Frontal cortex (tissue), 4 donors: ENCODE data around the gene FNDC11. TPM values are rescaled to one million over a fixed set of nuclear protein-coding genes. Genes with fewer than 3 reads are reported as not detected.
"Not testable (repeated sequence)": the region's sequence is repeated elsewhere in the genome, so short reads cannot be mapped to it uniquely, and the experiment has no call there.

ENCODE experiments used
- DNase-seq, 2 donors: peaks; one replicate each; pipeline ENCODE4 v3.0.0; 2012; ENCODE audit warnings: low spot score in 2 of 2
- FAIRE-seq: peaks from 2 replicates; lab custom pipeline; 2012; peaks lifted over from hg19 to GRCh38; lab: Jason Lieb, UNC
- total RNA-seq: library from RNA; depleted of rRNA; stranded (reverse); fragments of >200 nt; gene quantifications from one replicate; pipeline ENCODE4 v1.2.3, GENCODE V29; 2014
- donor health status: control.
- donor health status: control.
- donor health status: control.

The FNDC11 gene
- total RNA-seq, 1 donor from 2014 or later: 6.1 TPM

- FAIRE-seq: no peak
- no peak for DNase-seq
Measured at GRCh38 chr20:63563225-63563935, 9.4 kb downstream of the FNDC11 start.

- DNase-seq (no peak), FAIRE-seq (no peak)
Measured at GRCh38 chr20:63564036-63564810, 10.3 kb downstream of the FNDC11 start.

DNA sequence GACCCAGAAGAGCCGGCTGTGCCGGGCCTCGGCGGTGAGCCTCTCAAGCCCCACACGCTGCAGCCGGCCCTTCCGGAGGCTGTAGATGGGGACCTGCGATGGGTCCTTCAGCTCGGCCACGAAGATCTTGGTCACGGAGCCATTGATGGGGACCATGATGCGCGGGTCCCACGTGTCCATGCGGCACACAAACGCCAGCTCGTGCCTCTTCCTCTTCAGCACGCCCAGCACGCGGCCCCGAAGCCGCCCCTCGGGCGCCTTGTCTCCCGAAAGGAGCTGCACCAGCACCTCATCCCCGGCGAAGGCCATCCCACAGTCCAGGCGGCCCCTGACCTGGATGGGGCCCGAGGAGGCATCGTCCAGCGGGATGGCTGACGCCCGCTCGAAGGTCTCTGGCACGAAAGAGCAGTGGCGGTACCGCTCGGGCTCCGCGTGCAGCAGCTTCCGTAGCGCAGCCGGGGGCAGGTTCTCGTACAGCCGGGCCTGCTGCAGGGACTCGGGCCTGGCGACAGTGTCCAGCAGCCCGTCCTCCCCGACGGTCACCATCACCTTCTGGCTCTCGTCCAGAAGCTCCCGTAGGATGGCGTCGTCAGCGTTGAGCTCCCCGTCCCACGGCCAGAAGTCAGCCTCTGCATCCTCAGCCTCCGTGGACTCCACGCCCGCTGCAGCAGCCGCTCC is 11.2 kb downstream of the FNDC11 start:
- FAIRE-seq (no peak), DNase-seq (no peak)

DNA sequence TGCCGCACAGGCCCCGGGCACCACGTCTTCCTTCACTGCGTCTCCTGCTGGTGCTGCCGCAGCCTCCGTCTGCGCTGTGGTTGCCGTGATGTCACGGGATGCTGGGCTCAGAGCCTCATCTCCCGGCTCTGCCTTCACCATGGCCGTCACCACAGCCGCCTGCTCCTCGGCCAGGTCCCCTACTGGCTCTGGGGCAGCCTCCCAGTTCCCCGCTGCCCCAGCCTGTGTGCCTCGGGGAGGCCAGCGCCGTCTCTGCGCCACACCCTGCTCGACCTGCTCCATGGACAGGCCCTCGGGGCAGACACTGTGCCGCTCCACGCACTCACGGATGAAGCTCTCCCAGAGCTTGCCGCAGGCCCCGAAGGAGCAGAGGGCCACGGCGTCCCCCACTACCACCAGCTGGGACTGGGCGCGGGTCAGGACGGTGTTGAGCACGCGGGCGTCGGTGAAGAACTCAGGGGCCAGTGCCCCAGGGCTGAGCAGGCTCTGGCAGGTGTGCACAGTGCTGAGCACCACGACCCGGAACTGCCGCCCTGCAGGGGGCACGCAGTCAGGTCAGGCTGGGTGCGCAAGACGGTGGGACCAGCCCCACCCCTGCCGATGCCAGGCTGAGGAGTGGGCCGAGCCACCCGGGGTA is 11.9 kb downstream of the FNDC11 start:
- no peak for FAIRE-seq
- DNase-seq: no peak

- FAIRE-seq: no peak
- no peak for DNase-seq
Measured at GRCh38 chr20:63566395-63567135, 12.6 kb downstream of the FNDC11 start.

GRCh38 chr20:63567136-63567385 is 13.1 kb downstream of the FNDC11 start:
- DNase-seq (no peak), FAIRE-seq (no peak)

DNA sequence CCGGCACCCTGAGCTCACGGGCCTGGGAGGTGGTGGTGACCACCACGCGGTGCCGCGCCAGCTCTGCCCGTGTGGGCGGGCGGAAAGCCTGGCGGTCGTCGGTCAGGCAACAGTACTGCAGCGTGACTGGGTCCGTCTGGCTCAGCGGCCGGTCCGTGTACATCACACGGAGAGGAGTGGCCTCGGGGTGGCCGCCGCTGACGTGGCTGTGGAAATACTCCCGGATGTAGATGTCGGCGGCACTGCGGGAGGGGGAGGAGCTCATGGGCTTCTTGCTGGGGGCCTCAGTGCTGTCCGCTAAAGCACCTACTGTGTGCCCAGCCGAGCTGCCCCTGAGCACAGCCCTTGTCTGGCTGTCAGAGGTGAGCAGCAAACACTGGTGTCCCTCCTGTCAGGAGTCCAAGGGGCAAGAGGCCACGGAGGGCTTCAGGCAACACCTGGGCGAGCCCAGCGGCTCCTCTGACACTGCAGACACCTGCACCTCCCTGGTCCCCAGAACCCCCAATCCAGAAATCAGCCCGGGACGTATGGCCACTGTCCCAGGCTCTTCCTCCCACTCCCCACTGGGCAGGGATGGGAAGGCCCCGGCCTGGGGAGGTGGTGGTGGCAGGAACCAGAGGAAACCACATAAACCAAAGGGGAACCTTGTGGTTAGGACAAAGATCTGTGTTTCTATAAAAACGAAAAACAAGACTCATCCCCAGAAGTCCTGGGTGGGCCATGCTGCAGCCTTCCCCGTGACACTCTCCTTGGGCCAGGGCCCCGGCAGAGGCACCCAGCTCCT is 13.6 kb downstream of the FNDC11 start:
- no peak for DNase-seq
- no peak for FAIRE-seq

- DNase-seq (no peak), FAIRE-seq (no peak)
Measured at GRCh38 chr20:63568170-63568981, 14.4 kb downstream of the FNDC11 start.

DNA sequence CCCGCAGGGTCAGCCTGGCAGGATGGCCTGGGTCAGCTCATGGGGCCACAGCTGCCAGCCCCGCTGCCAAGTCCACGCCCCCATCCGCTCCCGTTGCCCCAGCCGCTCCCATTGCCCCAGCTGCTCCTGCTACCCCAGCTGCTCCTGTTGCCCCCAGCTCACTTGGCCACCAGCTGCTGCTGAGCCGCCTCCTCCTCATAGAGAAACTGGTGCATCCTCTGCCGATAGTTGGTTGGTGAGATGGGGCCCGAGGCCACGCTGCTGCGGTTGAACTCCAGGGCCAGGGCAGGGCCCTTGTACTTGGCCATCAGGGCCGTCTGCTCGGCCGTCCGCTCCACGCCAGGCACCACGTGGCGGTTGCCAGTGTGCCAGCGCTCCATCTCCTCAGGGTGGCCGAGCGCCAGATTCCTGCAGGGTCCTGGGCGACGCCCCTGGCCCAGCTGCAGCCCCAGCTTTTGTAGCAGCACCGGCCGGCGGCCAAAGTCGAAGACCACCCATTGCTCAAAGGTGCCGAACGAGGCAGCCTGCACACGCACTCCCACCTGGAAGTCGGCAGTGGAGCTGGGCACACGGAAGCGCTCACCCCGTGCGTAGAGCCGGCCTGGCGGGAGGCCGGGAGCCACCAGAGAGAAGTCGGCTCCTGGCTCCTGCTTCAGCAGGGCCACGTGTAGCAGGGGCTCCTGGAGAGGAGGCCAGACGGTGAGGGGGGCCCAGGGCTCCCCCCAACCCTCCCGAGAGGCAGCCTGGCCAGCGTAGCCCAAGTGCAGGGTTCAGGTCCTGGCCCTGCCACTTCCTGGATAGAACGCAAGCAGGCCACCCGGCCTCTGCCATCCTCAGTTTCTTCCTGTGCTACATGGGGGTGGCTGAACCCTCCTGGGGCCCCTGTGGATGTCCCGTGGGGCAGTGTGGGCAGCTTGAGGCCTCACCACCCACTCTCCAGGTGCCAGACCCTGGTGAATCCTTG is 15.3 kb downstream of the FNDC11 start:
- no peak for DNase-seq
- no peak for FAIRE-seq

DNA sequence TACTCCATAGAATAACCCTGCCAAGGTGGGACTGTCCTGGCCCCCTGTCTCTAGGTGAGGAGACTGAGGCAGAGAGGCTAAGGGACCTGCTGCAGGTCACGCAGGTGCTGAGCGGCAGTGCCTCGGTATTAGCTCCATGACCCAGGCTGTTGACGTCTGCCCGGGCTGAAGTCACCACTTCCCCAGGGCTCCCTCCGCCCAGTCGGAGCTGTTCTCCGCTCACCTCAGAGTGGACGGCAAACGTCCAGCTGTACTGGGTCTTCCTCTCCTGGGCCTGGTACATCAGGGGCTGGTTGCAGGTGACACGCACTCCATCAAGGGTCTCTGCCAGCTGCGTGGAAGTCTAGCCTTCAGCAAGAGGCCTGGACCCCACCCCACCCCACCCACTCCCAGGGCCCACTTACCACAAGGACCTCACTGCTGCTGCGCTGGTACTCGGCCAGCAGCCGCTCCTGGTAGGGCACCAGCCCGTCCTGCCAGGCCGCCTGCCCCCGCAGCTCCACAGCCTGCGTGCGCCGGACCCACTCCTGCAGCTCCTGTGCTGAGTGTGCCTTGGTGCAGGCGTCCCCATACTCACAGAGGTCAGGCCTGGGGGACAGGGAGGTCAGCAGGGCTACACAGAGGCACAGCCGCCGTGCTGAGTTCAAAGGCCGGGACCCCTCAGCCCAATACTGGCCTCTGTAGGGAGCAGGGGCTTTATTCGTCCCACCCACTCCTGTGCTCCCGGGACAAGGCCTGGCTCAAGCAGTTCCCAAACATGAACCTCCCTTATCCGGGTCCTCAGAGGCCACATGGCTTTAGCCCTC is 16.5 kb downstream of the FNDC11 start:
- FAIRE-seq: no peak
- no peak for DNase-seq

DNA sequence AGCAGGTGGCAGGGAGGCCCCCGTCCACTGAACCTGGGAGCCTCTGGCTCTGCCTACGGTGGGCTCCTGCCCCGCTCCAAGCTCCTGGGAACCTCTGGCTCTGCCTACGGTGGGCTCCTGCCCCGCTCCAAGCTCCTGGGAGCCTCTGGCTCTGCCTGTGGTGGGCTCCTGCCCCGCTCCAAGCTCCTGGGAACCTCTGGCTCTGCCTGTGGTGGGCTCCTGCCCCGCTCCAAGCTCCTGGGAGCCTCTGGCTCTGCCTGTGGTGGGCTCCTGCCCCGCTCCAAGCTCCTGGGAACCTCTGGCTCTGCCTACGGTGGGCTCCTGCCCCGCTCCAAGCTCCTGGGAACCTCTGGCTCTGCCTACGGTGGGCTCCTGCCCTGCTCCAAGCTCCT is 17.1 kb downstream of the FNDC11 start:
- not testable (repeated sequence) for DNase-seq, FAIRE-seq

DNA sequence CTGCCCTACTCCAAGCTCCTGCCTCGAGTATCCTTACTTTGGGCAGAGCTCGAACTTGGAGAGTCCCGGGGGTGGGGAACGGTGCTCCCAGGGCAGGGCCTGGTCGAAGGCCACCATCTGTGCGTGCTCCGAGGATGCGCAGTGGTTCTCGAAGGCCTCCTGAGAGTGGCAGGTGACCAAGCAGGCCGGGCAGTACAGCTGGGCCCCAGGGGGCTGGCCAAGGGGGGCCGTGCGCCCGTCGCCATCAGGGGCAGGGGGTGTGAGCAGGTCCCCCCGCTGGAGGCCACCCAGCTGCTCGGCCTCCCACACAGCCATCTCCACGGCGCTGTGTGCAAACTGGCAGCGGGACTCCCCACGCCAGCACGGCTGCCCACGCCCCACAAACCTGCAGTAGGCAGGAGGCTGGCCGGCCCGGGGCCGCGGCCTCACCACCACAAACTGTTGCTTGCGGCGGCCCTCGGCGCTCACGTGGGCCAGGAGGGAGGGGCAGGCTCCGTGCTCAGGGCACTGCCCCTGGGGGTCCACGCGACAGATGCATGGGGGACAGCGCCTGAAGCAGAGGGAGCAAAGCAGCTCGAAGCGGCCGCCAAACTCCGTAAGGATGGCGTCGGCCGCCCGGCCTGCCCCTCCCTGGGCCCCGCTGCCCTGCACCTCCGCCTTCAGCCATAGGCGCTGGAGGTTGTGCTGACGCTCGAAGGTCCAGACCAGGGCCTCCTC is 18.3 kb downstream of the FNDC11 start:
- FAIRE-seq (no peak), DNase-seq (no peak)

- FAIRE-seq (no peak), DNase-seq (no peak)
Measured at GRCh38 chr20:63572788-63573646, 19.1 kb downstream of the FNDC11 start.

GRCh38 chr20:63573647-63574131 is 19.7 kb downstream of the FNDC11 start:
- DNase-seq: no peak
- no peak for FAIRE-seq
